SK-N-SH (cell line): Measurements from ENCODE around the gene PFKFB2. TPM values are rescaled to one million over a fixed set of nuclear protein-coding genes. Genes with fewer than 3 reads are reported as not detected.

Experiments used
- CTCF ChIA-PET: fragments of 300-600, 350-600 bp; formaldehyde crosslinking; extraction: SDS; loops from one replicate; lab custom pipeline; 2021; lab: Yijun Ruan, JAX
- POLR2A ChIA-PET: fragments of 350-600 bp; sonication (Branson Sonifier 250); formaldehyde crosslinking; extraction: SDS; loops from one replicate; lab custom pipeline; 2020; ENCODE audit warnings: antibody characterized with exemption, inconsistent platforms; lab: Yijun Ruan, JAX
- DNase-seq: peaks from one replicate; pipeline ENCODE4 v3.0.0; 2012
- H2AFZ ChIP-seq: fragments of 200-600 bp; sonication (generic); 2 replicates; pipeline ENCODE4 v1.8.1; 2016; ENCODE audit warnings: antibody characterized with exemption, mild to moderate bottlenecking, low read depth
- H3F3A ChIP-seq: fragments of 200-600 bp; sonication (generic); replicated peaks from 2 replicates; pipeline ENCODE3; 2016; ENCODE audit warnings: antibody characterized with exemption, mild to moderate bottlenecking; ENCODE audit not compliant: insufficient read depth
- H3K27ac ChIP-seq, 2 experiments: fragments of 200-500 bp in 1 of 2; fragments of 200-600 bp in 1 of 2; sonication (Bioruptor generic) in 1 of 2; sonication (generic), shearing (Covaris generic) in 1 of 2; 2 replicates each; pipeline versions ENCODE4 v1.5.1 to v1.6.1; 2014 to 2016; ENCODE audit warnings: low read depth in 2 of 2, inconsistent platforms in 1 of 2, low read length in 1 of 2, mild to moderate bottlenecking in 1 of 2, mixed read lengths in 1 of 2
- H3K27me3 ChIP-seq: fragments of 200-600 bp; sonication (generic), shearing (Covaris generic); 2 replicates; pipeline ENCODE4 v1.6.1; 2016; ENCODE audit warnings: mixed run types; ENCODE audit not compliant: insufficient read depth
- H3K36me3 ChIP-seq, 2 experiments: fragments of 200-500 bp in 1 of 2; fragments of 200-600 bp in 1 of 2; sonication (Bioruptor generic) in 1 of 2; sonication (generic) in 1 of 2; replicated peaks in 1 of 2; 2 replicates each; pipeline versions ENCODE3 to v1.5.1; 2014 to 2016; ENCODE audit warnings: low read length in 1 of 2, mild to moderate bottlenecking in 1 of 2; ENCODE audit not compliant: insufficient read depth in 2 of 2, control insufficient read depth in 1 of 2
- H3K4me1 ChIP-seq, 2 experiments: fragments of 200-500 bp in 1 of 2; fragments of 200-600 bp in 1 of 2; sonication (Bioruptor generic) in 1 of 2; sonication (generic), shearing (Covaris generic) in 1 of 2; 2 replicates each; pipeline versions ENCODE4 v1.5.1 to v1.6.1; 2014 to 2016; ENCODE audit warnings: low read depth in 1 of 2, low read length in 1 of 2, mixed run types in 1 of 2; ENCODE audit not compliant: insufficient read depth in 2 of 2, control insufficient read depth in 1 of 2
- H3K4me2 ChIP-seq: fragments of 200-600 bp; sonication (generic), shearing (Covaris generic); 2 replicates; pipeline ENCODE4 v1.6.1; 2017; ENCODE audit warnings: mixed run types
- H3K4me3 ChIP-seq, 2 experiments: fragments of 200-500 bp in 1 of 2; fragments of 200-600 bp in 1 of 2; sonication (Bioruptor generic) in 1 of 2; sonication (generic), shearing (Covaris generic) in 1 of 2; 2 replicates each; pipeline versions ENCODE4 v1.5.1 to v1.8.1; 2014 to 2016; ENCODE audit warnings: low read depth in 2 of 2, inconsistent platforms in 1 of 2, low read length in 1 of 2, mild to moderate bottlenecking in 1 of 2, mixed read lengths in 1 of 2, moderate library complexity in 1 of 2
- H3K79me2 ChIP-seq: fragments of 200-600 bp; sonication (generic); 2 replicates; pipeline ENCODE4 v1.8.1; 2017; ENCODE audit warnings: mild to moderate bottlenecking; ENCODE audit not compliant: insufficient read depth
- H3K9ac ChIP-seq: fragments of 200-600 bp; sonication (generic); 2 replicates; pipeline ENCODE4 v1.6.1; 2017; ENCODE audit warnings: mixed run types
- H3K9me2 ChIP-seq: fragments of 200-600 bp; sonication (generic); 2 replicates; pipeline ENCODE4 v1.6.1; 2017; ENCODE audit warnings: mixed run types
- H3K9me3 ChIP-seq: fragments of 200-600 bp; sonication (generic); 2 replicates; pipeline ENCODE4 v1.6.1; 2017; ENCODE audit warnings: mixed run types, mild to moderate bottlenecking, moderate library complexity
- H4K20me1 ChIP-seq: fragments of 200-600 bp; sonication (generic); 2 replicates; pipeline ENCODE4 v1.6.1; 2017; ENCODE audit warnings: mild to moderate bottlenecking, mixed run types; ENCODE audit not compliant: insufficient read depth
- CHD2 ChIP-seq: fragments of 150-350 bp; IDR thresholded peaks from 2 replicates; pipeline ENCODE4 v1.6.1; 2018; ENCODE audit warnings: low read length; ENCODE audit not compliant: partially characterized antibody
- ELF1 ChIP-seq: IDR thresholded peaks from 2 replicates; pipeline ENCODE4 v1.4.0; 2012
- FOXJ3 ChIP-seq: sonication (generic); formaldehyde crosslinking; IDR thresholded peaks from 2 replicates; pipeline ENCODE4 v1.5.1; 2020; ENCODE audit warnings: mild to moderate bottlenecking, missing genetic modification reagents
- GABPA ChIP-seq: IDR thresholded peaks from 2 replicates; pipeline ENCODE4 v1.4.0; 2012; ENCODE audit warnings: low read depth, mild to moderate bottlenecking
- JUND ChIP-seq: IDR thresholded peaks from 2 replicates; pipeline ENCODE4 v1.4.0; 2012
- MXI1 ChIP-seq: IDR thresholded peaks from 2 replicates; pipeline ENCODE4 v1.6.1; 2012; ENCODE audit warnings: mild to moderate bottlenecking, low read depth, low read length, improper control_type of control experiment
- NRF1 ChIP-seq: IDR thresholded peaks from 2 replicates; pipeline ENCODE4 v1.6.1; 2012; ENCODE audit warnings: low read depth, mild to moderate bottlenecking, low read length
- RFX5 ChIP-seq: IDR thresholded peaks from 2 replicates; pipeline ENCODE4 v1.6.1; 2012; ENCODE audit warnings: mild to moderate bottlenecking, improper control_type of control experiment, low read length
- YY1 ChIP-seq: IDR thresholded peaks from 2 replicates; pipeline ENCODE4 v1.4.0; 2012; ENCODE audit warnings: low read depth, mild to moderate bottlenecking
- WGBS: methylation state at CpG from one replicate; pipeline ENCODE4 v1.1.6; 2017; ENCODE audit warnings: low lambda C conversion rate; 5-methylcytosine and 5-hydroxymethylcytosine counted together
- polyA plus RNA-seq, 3 experiments: library from polyadenylated mRNA; depleted of rRNA; stranded (reverse); fragments of >200 nt; gene quantifications; 2 replicates each; pipeline ENCODE4 v1.2.3, GENCODE V29; 2012
- TF ChIP-seq, protein P1 (sequence below): IDR thresholded peaks from 2 replicates; pipeline ENCODE4 v1.6.1; 2012; ENCODE audit warnings: mild to moderate bottlenecking, low read depth, low read length, moderate library complexity
- TF ChIP-seq, protein P2 (sequence below): IDR thresholded peaks from 2 replicates; pipeline ENCODE4 v1.4.0; 2012; ENCODE audit warnings: low read depth, borderline replicate concordance

Gene PFKFB2
- polyA plus RNA-seq, 1 of the 3 experiments (the other 2 are of a cell fraction) = 1.8 TPM

GRCh38 chr1:207109004-207109403 is 55.9 kb downstream of the PFKFB2 start:
- H3K4me2 ChIP-seq = no peak overlapping the region
- H3F3A ChIP-seq = no peaks in the 10 kb centered on the region
- no peaks in the 10 kb centered on the region for H4K20me1 ChIP-seq
- CTCF ChIA-PET = interaction anchor here (0.7 kb wide), 1 partner anchor 393 kb away, joined by 5 read pairs; no protein-coding TSS in a partner anchor
- no peaks in the 10 kb centered on the region for H3K36me3 ChIP-seq
- peaks cover 39% of the 10 kb centered on the region for H3K27me3 ChIP-seq
- DNase-seq = no peak
- no peaks in the 10 kb centered on the region for H3K4me1 ChIP-seq
- no peaks in the 10 kb centered on the region; the same call in 1 of the 2 replicates for H3K9me3 ChIP-seq
- no peaks in the 10 kb centered on the region for H3K9me2 ChIP-seq
- H2AFZ ChIP-seq = no peak overlapping the region
- POLR2A ChIA-PET = no interaction called here
- 29% methylated on average over 3 of the region's 3 CpGs for WGBS
- no peak overlapping the region for H3K27ac ChIP-seq
- no peaks in the 10 kb centered on the region for H3K79me2 ChIP-seq
- TF ChIP-seq, protein P1, sequence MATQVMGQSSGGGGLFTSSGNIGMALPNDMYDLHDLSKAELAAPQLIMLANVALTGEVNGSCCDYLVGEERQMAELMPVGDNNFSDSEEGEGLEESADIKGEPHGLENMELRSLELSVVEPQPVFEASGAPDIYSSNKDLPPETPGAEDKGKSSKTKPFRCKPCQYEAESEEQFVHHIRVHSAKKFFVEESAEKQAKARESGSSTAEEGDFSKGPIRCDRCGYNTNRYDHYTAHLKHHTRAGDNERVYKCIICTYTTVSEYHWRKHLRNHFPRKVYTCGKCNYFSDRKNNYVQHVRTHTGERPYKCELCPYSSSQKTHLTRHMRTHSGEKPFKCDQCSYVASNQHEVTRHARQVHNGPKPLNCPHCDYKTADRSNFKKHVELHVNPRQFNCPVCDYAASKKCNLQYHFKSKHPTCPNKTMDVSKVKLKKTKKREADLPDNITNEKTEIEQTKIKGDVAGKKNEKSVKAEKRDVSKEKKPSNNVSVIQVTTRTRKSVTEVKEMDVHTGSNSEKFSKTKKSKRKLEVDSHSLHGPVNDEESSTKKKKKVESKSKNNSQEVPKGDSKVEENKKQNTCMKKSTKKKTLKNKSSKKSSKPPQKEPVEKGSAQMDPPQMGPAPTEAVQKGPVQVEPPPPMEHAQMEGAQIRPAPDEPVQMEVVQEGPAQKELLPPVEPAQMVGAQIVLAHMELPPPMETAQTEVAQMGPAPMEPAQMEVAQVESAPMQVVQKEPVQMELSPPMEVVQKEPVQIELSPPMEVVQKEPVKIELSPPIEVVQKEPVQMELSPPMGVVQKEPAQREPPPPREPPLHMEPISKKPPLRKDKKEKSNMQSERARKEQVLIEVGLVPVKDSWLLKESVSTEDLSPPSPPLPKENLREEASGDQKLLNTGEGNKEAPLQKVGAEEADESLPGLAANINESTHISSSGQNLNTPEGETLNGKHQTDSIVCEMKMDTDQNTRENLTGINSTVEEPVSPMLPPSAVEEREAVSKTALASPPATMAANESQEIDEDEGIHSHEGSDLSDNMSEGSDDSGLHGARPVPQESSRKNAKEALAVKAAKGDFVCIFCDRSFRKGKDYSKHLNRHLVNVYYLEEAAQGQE = no peak
- no peak for TF ChIP-seq FOXJ3 (CRISPR knock-in tag)
- TF ChIP-seq, protein P2, sequence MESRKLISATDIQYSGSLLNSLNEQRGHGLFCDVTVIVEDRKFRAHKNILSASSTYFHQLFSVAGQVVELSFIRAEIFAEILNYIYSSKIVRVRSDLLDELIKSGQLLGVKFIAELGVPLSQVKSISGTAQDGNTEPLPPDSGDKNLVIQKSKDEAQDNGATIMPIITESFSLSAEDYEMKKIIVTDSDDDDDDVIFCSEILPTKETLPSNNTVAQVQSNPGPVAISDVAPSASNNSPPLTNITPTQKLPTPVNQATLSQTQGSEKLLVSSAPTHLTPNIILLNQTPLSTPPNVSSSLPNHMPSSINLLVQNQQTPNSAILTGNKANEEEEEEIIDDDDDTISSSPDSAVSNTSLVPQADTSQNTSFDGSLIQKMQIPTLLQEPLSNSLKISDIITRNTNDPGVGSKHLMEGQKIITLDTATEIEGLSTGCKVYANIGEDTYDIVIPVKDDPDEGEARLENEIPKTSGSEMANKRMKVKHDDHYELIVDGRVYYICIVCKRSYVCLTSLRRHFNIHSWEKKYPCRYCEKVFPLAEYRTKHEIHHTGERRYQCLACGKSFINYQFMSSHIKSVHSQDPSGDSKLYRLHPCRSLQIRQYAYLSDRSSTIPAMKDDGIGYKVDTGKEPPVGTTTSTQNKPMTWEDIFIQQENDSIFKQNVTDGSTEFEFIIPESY = no peak
- no peak for TF ChIP-seq RFX5
- no peak overlapping the region for H3K4me3 ChIP-seq
- no peak overlapping the region for H3K9ac ChIP-seq

DNA sequence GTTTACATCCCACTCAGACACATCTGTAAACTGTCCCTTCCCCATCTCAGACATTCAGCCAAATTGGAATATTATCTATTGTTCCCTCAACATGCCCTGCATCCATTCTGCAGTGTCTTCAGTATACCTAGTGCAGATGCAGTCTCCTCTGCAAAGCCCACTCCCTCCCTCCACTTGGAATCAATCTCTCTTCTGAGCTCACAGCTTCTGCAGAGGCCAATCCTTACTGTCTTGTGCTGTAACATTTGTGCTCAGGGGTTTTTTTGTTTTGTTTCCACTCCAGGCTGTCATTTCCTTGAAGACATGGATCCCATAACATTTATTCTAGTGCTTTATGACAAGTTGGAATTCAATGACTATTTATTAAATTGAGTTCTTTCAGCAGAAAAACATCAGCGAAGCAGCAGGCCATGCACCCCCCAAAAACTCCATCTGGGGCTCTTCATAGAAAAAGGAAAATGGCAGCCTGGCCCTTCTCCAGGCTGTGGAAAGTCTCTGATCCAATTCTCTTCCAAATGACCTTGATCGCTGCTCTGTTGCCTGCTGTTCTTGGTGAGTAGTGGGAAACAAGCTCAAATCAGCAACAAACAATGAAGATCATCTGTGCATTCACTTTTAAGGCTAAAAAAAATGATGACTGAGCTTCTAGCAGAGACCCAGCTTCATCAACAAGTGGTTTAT is 59.7 kb downstream of the PFKFB2 start:
- H3F3A ChIP-seq = no peaks in the 10 kb centered on the region
- H3K9me3 ChIP-seq = no peaks in the 10 kb centered on the region; the same call in 1 of the 2 replicates
- WGBS = 3% methylated on average over 2 of the region's 2 CpGs
- TF ChIP-seq, protein P1 = no peak
- TF ChIP-seq, protein P2 = no peak
- TF ChIP-seq YY1 (no peak), JUND (no peak), ELF1 (no peak), GABPA (no peak), CHD2 (no peak), NRF1 (no peak), MXI1 (no peak)
- CTCF ChIA-PET = interaction anchor here (1.4 kb wide), 1 partner anchor 12 kb away, joined by 3 read pairs; no protein-coding TSS in a partner anchor
- no peak overlapping the region for H2AFZ ChIP-seq
- H3K4me1 ChIP-seq = no peaks in the 10 kb centered on the region
- no peak overlapping the region for H3K4me3 ChIP-seq
- no peaks in the 10 kb centered on the region for H3K79me2 ChIP-seq
- POLR2A ChIA-PET = no interaction called here
- no peak overlapping the region for H3K9ac ChIP-seq
- H3K9me2 ChIP-seq = no peaks in the 10 kb centered on the region
- H3K36me3 ChIP-seq = no peaks in the 10 kb centered on the region
- no peak overlapping the region for H3K27ac ChIP-seq
- peaks cover 5% of the 10 kb centered on the region; the same call in 1 of the 2 replicates for H3K27me3 ChIP-seq
- H3K4me2 ChIP-seq = no peak overlapping the region
- DNase-seq = no peak
- no peaks in the 10 kb centered on the region for H4K20me1 ChIP-seq
